PC-9 (cell line): ENCODE measurements around the gene SLC35F3. TPM values are rescaled to one million over a fixed set of nuclear protein-coding genes. Genes with fewer than 3 reads are reported as not detected.

ENCODE experiments used
- BruUV-seq: library from RNA; stranded (reverse); fragments of 400-500 nt; replicated peaks from 2 replicates; lab custom pipeline; 2021; lab: Mats Ljungman, UMichigan
- CTCF ChIA-PET: fragments of 300-600 bp; sonication (Branson Sonifier 250); formaldehyde crosslinking; loops from one replicate; lab custom pipeline; 2022; ENCODE audit warnings: antibody characterized with exemption; lab: Charles Lee
- POLR2A ChIA-PET: fragments of 300-600 bp; sonication (Branson Sonifier 250); formaldehyde crosslinking; loops from one replicate; lab custom pipeline; 2022; ENCODE audit warnings: antibody characterized with exemption; ENCODE audit not compliant: unreplicated experiment; lab: Charles Lee
- DNase-seq, 2 experiments: peaks; one replicate each; pipeline versions ENCODE4 v3.0.0 to v3.0.0-alpha.2; 2015 to 2022; ENCODE audit warnings: mixed read lengths in 1 of 2
- H2AFZ ChIP-seq: fragments of 200-600 bp; sonication (generic); 2 replicates; pipeline ENCODE4 v1.8.1; 2017; ENCODE audit warnings: antibody characterized with exemption
- H3F3A ChIP-seq: fragments of 200-600 bp; sonication (generic); 2 replicates; pipeline ENCODE4 v1.8.1; 2017; ENCODE audit warnings: antibody characterized with exemption, mild to moderate bottlenecking, low read depth; ENCODE audit not compliant: insufficient read depth
- H3K27ac ChIP-seq: fragments of 200-600 bp; sonication (generic); 2 replicates; pipeline ENCODE4 v1.6.1; 2016; ENCODE audit warnings: mixed run types
- H3K27me3 ChIP-seq: fragments of 200-600 bp; sonication (generic); 2 replicates; pipeline ENCODE4 v1.6.1; 2016; ENCODE audit warnings: low read depth, mixed run types; ENCODE audit not compliant: insufficient read depth
- H3K36me3 ChIP-seq: fragments of 200-600 bp; sonication (generic); 2 replicates; pipeline ENCODE4 v1.6.1; 2016; ENCODE audit warnings: low read depth, mixed run types
- H3K4me1 ChIP-seq: fragments of 200-600 bp; sonication (generic); replicated peaks from 2 replicates; pipeline ENCODE4 v1.6.1; 2016; ENCODE audit warnings: mixed run types; ENCODE audit not compliant: insufficient read depth
- H3K4me2 ChIP-seq: fragments of 200-600 bp; sonication (generic); 2 replicates; pipeline ENCODE4 v1.6.1; 2017; ENCODE audit warnings: mixed run types
- H3K4me3 ChIP-seq: fragments of 200-600 bp; sonication (generic); 2 replicates; pipeline ENCODE4 v1.6.1; 2016; ENCODE audit warnings: mixed run types
- H3K79me2 ChIP-seq: fragments of 200-600 bp; sonication (generic); 2 replicates; pipeline ENCODE4 v1.6.1; 2017; ENCODE audit warnings: low read depth, mixed run types
- H3K9me2 ChIP-seq: fragments of 200-600 bp; sonication (generic); 2 replicates; pipeline ENCODE4 v1.8.1; 2017; ENCODE audit warnings: mild to moderate bottlenecking; ENCODE audit not compliant: insufficient read depth
- H3K9me3 ChIP-seq: fragments of 200-600 bp; sonication (generic); 2 replicates; pipeline ENCODE4 v1.8.1; 2016; ENCODE audit warnings: low read depth; ENCODE audit not compliant: insufficient read depth
- H4K20me1 ChIP-seq: fragments of 200-600 bp; sonication (generic); 2 replicates; pipeline ENCODE4 v1.8.1; 2017; ENCODE audit not compliant: insufficient read depth
- CTCF ChIP-seq: fragments of 200-600 bp; sonication (generic); conservative IDR thresholded peaks from 2 replicates; pipeline ENCODE4 v1.6.1; 2017; ENCODE audit warnings: mixed run types, antibody characterized with exemption, mild to moderate bottlenecking, moderate library complexity
- EZH2 ChIP-seq: fragments of 200-600 bp; sonication (generic); IDR thresholded peaks from 2 replicates; pipeline ENCODE4 v1.8.0; 2017; ENCODE audit warnings: antibody characterized with exemption, low read depth
- intact Hi-C: fragments of 100-400 bp; cut with micrococcal nuclease; formaldehyde crosslinking; loops from one replicate; pipeline ENCODE4 v1.10.0; 2022; ENCODE audit not compliant: unreplicated experiment
- total RNA-seq: library from RNA; stranded (reverse); gene quantifications from 2 replicates; pipeline ENCODE4 v1.2.3, GENCODE V29; 2021

The SLC35F3 gene
- total RNA-seq, 1 experiment from 2014 or later = 6.1 TPM

GRCh38 chr1:234265861-234266260 is 361.4 kb downstream of the SLC35F3 start:
- Histone ChIP-seq H3K9me2 (no peaks in the 10 kb centered on the region), H3K27me3 (no peaks in the 10 kb centered on the region), H4K20me1 (no peaks in the 10 kb centered on the region), H3K36me3 (no peaks in the 10 kb centered on the region), H3K27ac (no peak overlapping the region), H3K4me1 (peaks cover 2% of the 10 kb centered on the region; the same call in 1 of the 2 replicates), H3K4me2 (no peak overlapping the region), H3F3A (no peaks in the 10 kb centered on the region), H2AFZ (no peak overlapping the region), H3K4me3 (no peak overlapping the region), H3K79me2 (no peaks in the 10 kb centered on the region), H3K9me3 (no peaks in the 10 kb centered on the region)
- ChIA-PET POLR2A (no interaction called here), CTCF (no interaction called here)
- intact Hi-C loops = no loop called here
- no peak for TF ChIP-seq CTCF
- TF ChIP-seq EZH2 = no peak
- no TSS peak for BruUV-seq
- no peak for DNase-seq

- no peaks in the 10 kb centered on the region for H3K27me3 ChIP-seq
- no TSS peak for BruUV-seq
- ChIA-PET POLR2A (no interaction called here), CTCF (no interaction called here)
- H2AFZ ChIP-seq = no peak overlapping the region
- no peak for TF ChIP-seq CTCF
- intact Hi-C loops = no loop called here
- DNase-seq = no peak
- H3K36me3 ChIP-seq = no peaks in the 10 kb centered on the region
- no peak overlapping the region for H3K4me2 ChIP-seq
- H3K79me2 ChIP-seq = no peaks in the 10 kb centered on the region
- H3K4me1 ChIP-seq = no peaks in the 10 kb centered on the region
- H3F3A ChIP-seq = no peaks in the 10 kb centered on the region
- no peak overlapping the region for H3K4me3 ChIP-seq
- H3K27ac ChIP-seq = no peak overlapping the region
- no peaks in the 10 kb centered on the region for H4K20me1 ChIP-seq
- H3K9me2 ChIP-seq = no peaks in the 10 kb centered on the region
- H3K9me3 ChIP-seq = no peaks in the 10 kb centered on the region
These were observed 365.6 kb downstream of the SLC35F3 start for GRCh38 chr1:234270093-234270492.

- Histone ChIP-seq H3K4me2 (no peak overlapping the region), H3K27ac (no peak overlapping the region), H2AFZ (no peak overlapping the region), H4K20me1 (no peaks in the 10 kb centered on the region), H3K4me3 (no peak overlapping the region), H3K79me2 (no peaks in the 10 kb centered on the region), H3K27me3 (no peaks in the 10 kb centered on the region), H3F3A (no peaks in the 10 kb centered on the region), H3K4me1 (no peaks in the 10 kb centered on the region), H3K9me2 (no peaks in the 10 kb centered on the region), H3K9me3 (no peaks in the 10 kb centered on the region), H3K36me3 (no peaks in the 10 kb centered on the region)
- TF ChIP-seq EZH2 (no peak), CTCF (no peak)
- no TSS peak for BruUV-seq
- ChIA-PET POLR2A (no interaction called here), CTCF (no interaction called here)
- DNase-seq = no peak
- intact Hi-C loops = no loop called here
These were observed 366.2 kb downstream of the SLC35F3 start for GRCh38 chr1:234270581-234271242.
